Natural killer cell treated with Interleukin-12 subunit alpha and Interleukin-12 subunit beta and Interleukin-15 and Interleukin-18, amount 100 ng/mL, for 72 hours (primary cell): ENCODE results near the gene DCAF15. TPM values are rescaled to one million over a fixed set of nuclear protein-coding genes. Genes with fewer than 3 reads are reported as not detected.
A peak's percentile ranks its signal among the peaks of the same experiment; 100 is the strongest.

Experiments used
- ATAC-seq, 2 donors: fragments of 150-1000 bp; cut with Tn5 transposase in 1 of 2; sonication (Bioruptor Pico), chemical (Tn5 transposase) in 1 of 2; 2 replicates each; pipeline ENCODE4 v1.10.0; 2021
- DNase-seq: peaks from one replicate; pipeline ENCODE4 v3.0.0; 2022; ENCODE audit warnings: low spot score
- H3K27ac Mint-ChIP-seq, 2 donors: 1 replicate in 1 of 2; 2 replicates in 1 of 2; pipeline ENCODE4 v1.8.0; 2022; ENCODE audit warnings: mixed read lengths in 2 of 2, mild to moderate bottlenecking in 1 of 2, moderate library complexity in 1 of 2
- H3K27me3 Mint-ChIP-seq, 2 donors: 1 replicate in 1 of 2; 2 replicates in 1 of 2; pipeline ENCODE4 v1.8.0; 2022; ENCODE audit warnings: mixed read lengths in 2 of 2
- H3K36me3 Mint-ChIP-seq: one replicate; pipeline ENCODE4 v1.8.0; 2022; ENCODE audit warnings: mixed read lengths
- H3K4me1 Mint-ChIP-seq, 2 donors: 1 replicate in 1 of 2; 2 replicates in 1 of 2; pipeline ENCODE4 v1.8.0; 2022; ENCODE audit warnings: low read depth in 2 of 2, mixed read lengths in 2 of 2, mild to moderate bottlenecking in 1 of 2
- H3K4me3 Mint-ChIP-seq: one replicate; pipeline ENCODE4 v1.8.0; 2022; ENCODE audit warnings: mixed read lengths
- H3K9me3 Mint-ChIP-seq: 2 replicates; pipeline ENCODE4 v1.8.0; 2022; ENCODE audit warnings: mixed read lengths
- total RNA-seq, 2 donors: library from RNA; stranded (reverse); gene quantifications; one replicate each; pipeline ENCODE4 v1.2.3, GENCODE V29; 2022

DCAF15 gene
- total RNA-seq, 2 donors from 2014 or later = 62.0 to 107 TPM

DNA sequence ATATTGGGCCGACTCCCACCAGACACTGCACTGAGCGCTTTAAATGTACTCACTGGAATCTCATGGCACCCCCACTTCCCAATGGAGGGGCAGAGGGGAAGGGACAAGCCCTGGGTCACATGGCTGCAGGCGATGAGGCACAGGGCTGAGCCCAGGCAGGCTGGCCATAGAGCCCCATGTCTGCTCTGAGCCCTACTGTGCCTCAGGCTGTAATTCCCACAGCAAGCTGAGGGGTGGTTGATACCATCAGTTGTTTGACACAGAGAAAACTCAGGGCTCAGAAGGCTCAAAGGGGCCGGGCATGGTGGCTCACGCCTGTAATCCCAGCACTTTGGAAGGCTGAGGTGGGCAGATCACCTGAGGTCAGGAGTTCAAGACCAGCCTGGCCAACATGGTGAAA lies 28.7 kb downstream of the DCAF15 start:
- Mint-ChIP-seq H3K27ac (no peak overlapping the region), H3K36me3 (no peaks in the 10 kb centered on the region), H3K4me3 (no peak overlapping the region), H3K27me3 (no peaks in the 10 kb centered on the region), H3K4me1 (peaks cover 8 to 11% of the 10 kb centered on the region in 2 donors), H3K9me3 (no peaks in the 10 kb centered on the region)
- no peak for DNase-seq
- no peak for ATAC-seq

DNA sequence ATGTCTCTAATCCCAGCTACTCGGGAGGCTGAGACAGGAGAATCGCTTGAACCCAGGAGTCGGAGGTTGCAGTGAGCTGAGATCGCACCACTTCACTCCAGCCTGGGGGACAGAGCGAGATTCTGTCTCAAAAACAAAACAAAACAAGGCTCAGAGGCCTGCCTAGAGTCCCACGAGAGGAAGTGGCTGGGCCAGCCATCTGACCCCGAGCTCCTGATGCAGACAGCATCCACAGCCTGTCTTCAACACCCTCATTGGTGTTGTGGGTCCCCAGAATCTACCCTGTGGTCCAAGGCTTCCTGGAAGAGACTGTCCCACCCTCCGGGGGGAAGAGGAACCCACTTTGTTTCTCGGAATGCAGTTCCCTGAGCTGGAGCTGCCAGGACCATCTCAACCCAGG lies 29.2 kb downstream of the DCAF15 start:
- DNase-seq (no peak), ATAC-seq (no peak)
- H3K36me3 Mint-ChIP-seq = no peaks in the 10 kb centered on the region
- H3K27ac Mint-ChIP-seq = peak overlapping the region in 1 of 2 donors; percentile 23
- no peaks in the 10 kb centered on the region for H3K9me3 Mint-ChIP-seq
- H3K4me3 Mint-ChIP-seq = no peak overlapping the region
- H3K4me1 Mint-ChIP-seq = peaks cover 11 to 12% of the 10 kb centered on the region in 2 donors
- no peaks in the 10 kb centered on the region for H3K27me3 Mint-ChIP-seq

DNA sequence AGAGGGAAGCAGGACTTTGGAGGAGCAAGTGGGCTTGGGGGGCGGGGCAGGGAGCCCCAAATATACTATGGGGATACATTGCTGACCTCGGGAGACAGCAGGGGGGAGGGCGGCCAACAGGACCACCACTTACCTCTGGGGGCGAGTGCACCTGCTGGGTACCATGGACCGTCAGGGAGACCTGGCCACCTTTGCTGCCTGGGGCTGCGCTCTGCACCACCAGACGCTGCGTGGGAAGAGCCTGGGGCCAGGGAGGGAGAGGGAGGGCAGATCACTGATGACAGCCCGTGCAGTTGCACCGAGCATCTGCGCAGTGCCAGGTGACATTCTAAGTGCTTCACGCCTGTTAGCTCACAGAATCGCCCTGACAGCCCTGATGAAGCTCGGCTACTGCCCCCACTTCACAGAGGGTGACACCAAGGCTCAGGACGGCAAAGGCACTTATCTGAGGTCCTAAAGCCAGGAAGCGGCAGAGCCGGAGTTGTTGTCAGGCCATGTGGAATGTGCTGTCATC lies 29.7 kb downstream of the DCAF15 start:
- H3K36me3 Mint-ChIP-seq = no peaks in the 10 kb centered on the region
- H3K4me3 Mint-ChIP-seq = no peak overlapping the region
- no peaks in the 10 kb centered on the region for H3K27me3 Mint-ChIP-seq
- H3K9me3 Mint-ChIP-seq = no peaks in the 10 kb centered on the region
- ATAC-seq (no peak), DNase-seq (no peak)
- H3K4me1 Mint-ChIP-seq = peaks cover 14 to 18% of the 10 kb centered on the region in 2 donors
- H3K27ac Mint-ChIP-seq = peak overlapping the region in 1 of 2 donors; percentile 23

DNA sequence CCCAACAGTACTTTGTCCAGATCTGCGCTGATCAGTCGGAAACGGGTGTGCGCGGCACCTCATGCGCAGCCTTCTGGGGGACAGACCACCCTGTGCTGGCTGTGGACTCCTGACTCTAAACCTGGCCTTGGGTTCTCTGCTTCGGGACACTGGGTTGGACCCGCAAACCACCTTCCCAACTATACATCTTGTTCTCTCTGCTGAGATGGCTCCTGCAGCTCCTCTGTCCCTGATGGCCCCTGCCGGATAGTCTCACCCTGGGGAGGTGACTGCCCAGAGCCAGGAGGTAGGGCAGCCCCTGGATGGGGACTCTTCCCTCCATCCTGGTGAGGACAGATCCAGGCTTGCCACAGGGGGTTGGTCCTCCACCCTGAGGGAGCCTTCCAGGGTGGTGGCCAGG lies 30.5 kb downstream of the DCAF15 start:
- Mint-ChIP-seq H3K36me3 (no peaks in the 10 kb centered on the region), H3K4me3 (no peak overlapping the region), H3K9me3 (no peaks in the 10 kb centered on the region), H3K27me3 (no peaks in the 10 kb centered on the region), H3K4me1 (peaks cover 19 to 23% of the 10 kb centered on the region in 2 donors), H3K27ac (no peak overlapping the region)
- no peak for ATAC-seq
- no peak for DNase-seq

DNA sequence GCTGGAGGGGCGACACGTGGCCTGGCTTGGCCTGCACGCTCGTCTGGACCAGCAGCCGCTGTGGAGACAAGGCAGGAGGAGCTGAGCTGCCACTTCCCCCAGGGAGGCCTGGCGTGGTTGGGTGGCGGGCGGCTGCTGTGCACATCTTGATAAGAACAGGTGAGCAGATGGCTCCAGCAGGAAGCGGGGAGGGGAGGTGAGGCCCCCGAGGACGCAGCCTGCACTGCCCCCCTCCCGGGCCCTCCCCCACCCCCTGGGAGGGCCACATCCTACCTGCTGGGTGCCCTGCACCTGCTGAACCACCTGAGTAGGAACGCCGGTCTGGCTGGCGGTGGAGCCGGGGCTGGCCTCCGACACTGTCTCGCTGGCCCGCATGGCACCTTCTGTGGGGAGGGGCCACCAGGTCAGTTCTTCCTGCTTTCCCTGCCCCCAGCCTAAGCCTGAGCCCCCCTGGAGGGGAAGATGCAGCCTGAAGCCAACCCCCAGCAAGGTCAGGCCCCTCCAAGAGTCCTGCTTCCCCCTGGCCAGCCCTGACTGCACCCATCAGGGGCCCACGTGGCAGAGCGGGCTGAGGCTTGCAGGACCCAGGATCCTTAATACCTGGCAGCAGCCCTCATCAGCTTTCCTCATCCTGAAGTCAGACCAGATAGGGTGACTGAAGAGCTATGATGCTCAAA lies 31.0 kb downstream of the DCAF15 start:
- Mint-ChIP-seq H3K4me1 (peaks cover 19 to 23% of the 10 kb centered on the region in 2 donors), H3K9me3 (no peaks in the 10 kb centered on the region), H3K4me3 (no peak overlapping the region), H3K27ac (no peak overlapping the region), H3K27me3 (no peaks in the 10 kb centered on the region), H3K36me3 (no peaks in the 10 kb centered on the region)
- DNase-seq (no peak), ATAC-seq (no peak)

DNA sequence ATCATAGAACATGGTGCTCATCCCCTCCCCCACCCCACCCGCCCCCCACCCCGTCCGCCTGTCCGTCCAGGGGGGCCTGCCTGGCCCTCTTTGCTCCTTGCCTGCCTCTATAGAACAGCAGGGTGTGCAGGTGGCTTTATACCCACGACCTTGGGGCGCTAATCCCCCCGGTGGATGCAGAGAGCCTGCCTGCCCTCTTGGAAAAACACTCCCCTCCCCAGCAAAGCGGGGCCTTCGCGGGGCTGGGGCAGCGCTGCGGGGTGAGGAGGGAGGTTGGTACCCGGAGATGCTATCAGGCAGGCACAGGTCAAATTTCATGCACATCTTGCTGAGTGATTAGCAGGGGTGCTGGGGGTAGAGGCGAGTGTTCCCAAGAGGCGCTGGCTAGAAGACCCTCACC lies 31.9 kb downstream of the DCAF15 start:
- DNase-seq = no peak
- Mint-ChIP-seq H3K27me3 (no peaks in the 10 kb centered on the region), H3K27ac (no peak overlapping the region), H3K4me1 (peaks cover 23 to 26% of the 10 kb centered on the region in 2 donors), H3K9me3 (no peaks in the 10 kb centered on the region), H3K4me3 (no peak overlapping the region), H3K36me3 (no peaks in the 10 kb centered on the region)
- no peak for ATAC-seq

DNA sequence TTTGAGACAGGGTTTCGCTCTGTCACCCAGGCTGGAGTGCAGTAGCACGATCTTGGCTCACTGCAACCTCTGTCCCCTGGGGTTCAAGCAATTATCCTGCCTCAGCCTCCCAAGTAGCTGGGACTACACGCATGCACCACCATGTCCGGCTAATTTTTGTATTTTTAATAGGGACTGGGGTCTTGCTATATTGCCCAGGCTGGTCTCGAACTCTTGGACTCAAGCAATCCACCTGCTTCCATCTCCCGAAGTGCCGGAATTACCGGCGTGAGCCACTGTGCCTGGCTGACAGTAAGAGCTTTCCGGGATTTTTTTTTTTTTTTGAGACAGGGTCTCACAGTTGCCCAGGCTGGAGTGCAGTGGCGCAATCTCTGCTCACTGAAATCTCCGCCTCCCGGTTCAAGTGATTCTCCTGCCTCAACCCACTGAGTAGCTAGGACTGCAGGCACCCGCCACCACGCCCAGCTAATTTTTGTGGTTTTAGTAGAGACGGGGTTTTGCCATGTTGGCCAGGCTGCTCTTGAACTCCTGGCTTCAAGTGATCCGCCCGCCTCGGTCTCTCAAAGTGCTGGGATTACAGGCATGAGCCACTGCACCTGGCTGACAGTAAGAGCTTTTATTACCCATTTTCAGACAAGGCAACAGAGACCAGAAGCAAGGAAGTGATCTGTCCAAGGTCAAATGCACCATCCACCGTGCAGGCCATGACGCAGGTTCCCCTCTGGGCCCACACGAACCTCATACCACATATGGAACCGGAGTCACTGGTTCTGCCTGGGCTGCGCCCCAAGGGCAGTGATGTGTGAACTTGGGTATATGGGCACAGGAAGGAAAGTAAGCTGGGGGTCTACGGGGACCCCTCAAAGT lies 32.8 kb downstream of the DCAF15 start:
- no peaks in the 10 kb centered on the region for H3K27me3 Mint-ChIP-seq
- DNase-seq = no peak
- ATAC-seq = no peak
- H3K27ac Mint-ChIP-seq = peak overlapping the region; percentile 99 to 100
- no peaks in the 10 kb centered on the region for H3K9me3 Mint-ChIP-seq
- H3K4me1 Mint-ChIP-seq = peaks cover 23 to 35% of the 10 kb centered on the region in 2 donors
- H3K4me3 Mint-ChIP-seq = peak overlapping the region; percentile 63
- no peaks in the 10 kb centered on the region for H3K36me3 Mint-ChIP-seq

DNA sequence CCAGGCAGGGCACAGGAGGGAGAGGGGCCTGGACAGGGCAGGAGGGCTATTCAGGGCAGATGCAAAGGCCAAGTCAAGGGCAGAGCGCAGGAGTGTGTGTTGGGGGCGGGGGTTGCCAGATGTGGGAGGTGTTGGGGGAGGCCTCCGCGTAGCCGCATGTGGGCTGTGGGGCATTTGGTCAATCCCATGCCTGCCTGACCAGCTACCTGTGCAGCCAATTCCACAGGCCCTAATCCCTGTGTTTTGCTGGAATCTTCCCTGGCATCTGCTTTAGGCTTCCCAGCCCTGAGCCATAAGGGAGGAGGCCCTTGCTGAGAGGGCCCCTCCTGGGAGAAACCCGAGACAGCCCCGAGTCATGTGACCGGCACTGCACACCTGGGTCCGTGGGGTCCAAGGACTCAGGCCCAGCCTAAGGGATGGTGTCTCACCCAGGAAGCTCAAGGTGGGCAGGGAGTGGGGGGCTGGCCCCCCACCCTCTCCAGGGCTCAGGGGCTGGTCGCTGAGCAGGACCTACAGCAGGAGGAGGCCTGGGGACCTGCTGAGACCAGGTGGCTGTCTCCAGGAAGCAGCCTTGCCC lies 33.5 kb downstream of the DCAF15 start:
- no peaks in the 10 kb centered on the region for H3K36me3 Mint-ChIP-seq
- peaks cover 23 to 36% of the 10 kb centered on the region in 2 donors for H3K4me1 Mint-ChIP-seq
- H3K27me3 Mint-ChIP-seq = no peaks in the 10 kb centered on the region
- ATAC-seq (no peak), DNase-seq (no peak)
- peak overlapping the region; percentile 82 for H3K4me3 Mint-ChIP-seq
- H3K27ac Mint-ChIP-seq = peak overlapping the region; percentile 99 to 100
- no peaks in the 10 kb centered on the region for H3K9me3 Mint-ChIP-seq

DNA sequence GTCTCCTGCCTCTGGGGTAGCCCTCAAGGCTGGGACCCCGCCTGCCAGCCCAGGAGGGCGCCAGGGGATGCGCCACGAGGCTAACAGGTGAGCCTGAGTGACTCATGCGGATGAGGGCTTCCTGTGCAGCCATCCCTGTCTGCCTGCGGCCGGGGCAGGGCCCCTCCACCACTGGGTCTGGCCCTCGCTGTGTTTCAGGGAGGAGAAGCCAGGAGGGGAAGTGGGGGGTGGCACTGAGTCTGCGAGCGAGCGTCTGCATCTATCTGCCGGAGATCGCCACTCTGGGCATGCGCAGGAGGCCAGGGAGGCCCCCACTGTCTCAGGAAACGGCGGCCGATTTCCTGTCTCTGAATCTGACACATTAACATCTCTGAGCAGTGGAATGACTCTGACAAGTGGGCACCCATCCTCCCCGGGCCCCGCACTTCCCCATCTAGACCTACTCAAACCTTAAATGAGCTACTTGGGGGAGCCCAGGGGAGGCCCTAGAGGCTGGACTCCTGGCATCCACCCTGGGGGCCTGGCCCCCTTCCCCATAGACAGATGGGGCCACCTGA lies 34.1 kb downstream of the DCAF15 start:
- peak; percentile 94 to 96 for ATAC-seq
- Mint-ChIP-seq H3K27me3 (no peaks in the 10 kb centered on the region), H3K4me1 (peaks cover 23 to 36% of the 10 kb centered on the region in 2 donors), H3K9me3 (no peaks in the 10 kb centered on the region), H3K36me3 (no peaks in the 10 kb centered on the region), H3K4me3 (peak overlapping the region; percentile 82), H3K27ac (peak overlapping the region; percentile 99 to 100)
- peak; percentile 99 for DNase-seq

DNA sequence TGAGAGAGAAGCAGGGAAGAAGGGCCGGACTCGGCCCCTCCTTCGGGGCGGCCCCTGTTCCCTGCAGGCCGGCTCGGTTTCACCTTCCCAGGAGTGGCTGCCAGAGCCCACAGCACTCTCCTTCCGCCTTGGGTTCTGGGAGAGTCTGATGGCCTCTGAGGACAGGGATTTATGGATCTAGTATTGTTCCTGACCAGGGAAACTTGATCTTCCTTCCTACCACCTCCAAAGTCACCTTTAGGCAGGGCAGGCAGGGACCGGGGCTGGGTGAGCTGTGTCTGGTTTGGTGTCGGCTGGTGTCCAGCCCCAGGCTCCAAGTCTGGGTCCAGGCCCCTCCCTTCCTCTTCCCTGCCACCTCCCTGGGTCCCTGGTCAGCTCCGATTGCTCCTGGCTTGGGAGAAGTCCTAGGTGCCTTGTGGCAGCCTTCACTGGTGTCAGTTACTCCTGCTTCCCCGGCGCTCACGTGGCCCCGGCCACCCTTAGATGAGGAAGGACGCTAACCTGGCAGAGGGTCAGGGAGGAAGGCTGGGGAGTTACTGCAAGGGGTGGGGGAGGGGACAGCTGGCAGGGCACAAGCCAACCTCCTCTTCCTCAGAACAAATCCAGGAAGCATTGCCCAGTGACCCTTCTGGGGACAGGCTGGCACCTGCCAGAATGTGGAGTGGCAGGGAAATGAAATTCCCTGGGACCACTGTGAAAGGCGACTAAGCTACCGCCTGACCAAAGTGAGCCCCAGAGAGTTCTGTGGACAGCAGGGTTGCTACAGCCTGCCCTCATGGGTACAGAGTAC lies 35.0 kb downstream of the DCAF15 start:
- H3K27me3 Mint-ChIP-seq = no peaks in the 10 kb centered on the region
- H3K27ac Mint-ChIP-seq = peak overlapping the region; percentile 99 to 100
- peaks cover 23 to 38% of the 10 kb centered on the region in 2 donors for H3K4me1 Mint-ChIP-seq

DNA sequence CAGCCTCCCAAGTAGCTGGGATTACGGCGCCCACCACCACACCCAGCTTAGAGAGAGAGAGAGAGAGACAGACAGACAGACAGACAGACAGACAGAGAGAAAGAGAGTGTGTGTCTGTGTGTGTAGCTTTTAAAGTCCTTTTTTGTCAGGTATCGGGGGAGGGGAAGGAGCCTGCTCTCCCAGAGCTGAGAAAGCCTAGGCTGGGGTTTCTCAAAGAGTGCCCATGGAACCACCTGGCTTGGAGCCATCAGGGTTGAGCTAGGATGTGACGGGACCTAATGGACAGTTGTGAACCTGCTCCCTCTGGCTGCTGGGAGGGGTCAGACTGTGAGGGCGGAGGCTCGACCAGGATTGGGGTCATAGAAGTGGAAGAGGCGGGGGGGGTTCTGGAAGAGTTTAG lies 37.2 kb downstream of the DCAF15 start:
- H3K4me3 Mint-ChIP-seq = no peak overlapping the region
- no peak for ATAC-seq
- H3K9me3 Mint-ChIP-seq = no peaks in the 10 kb centered on the region
- DNase-seq = no peak
- peak overlapping the region; percentile 42 to 99 for H3K27ac Mint-ChIP-seq
- no peaks in the 10 kb centered on the region for H3K27me3 Mint-ChIP-seq
- H3K36me3 Mint-ChIP-seq = no peaks in the 10 kb centered on the region
- H3K4me1 Mint-ChIP-seq = peaks cover 23 to 38% of the 10 kb centered on the region in 2 donors

More for the DNA sequence above, 35.0 kb downstream of the DCAF15 start:
- Mint-ChIP-seq H3K4me3 (peak overlapping the region; percentile 82), H3K9me3 (no peaks in the 10 kb centered on the region), H3K36me3 (no peaks in the 10 kb centered on the region)
- DNase-seq = no peak
- ATAC-seq = no peak

DNA sequence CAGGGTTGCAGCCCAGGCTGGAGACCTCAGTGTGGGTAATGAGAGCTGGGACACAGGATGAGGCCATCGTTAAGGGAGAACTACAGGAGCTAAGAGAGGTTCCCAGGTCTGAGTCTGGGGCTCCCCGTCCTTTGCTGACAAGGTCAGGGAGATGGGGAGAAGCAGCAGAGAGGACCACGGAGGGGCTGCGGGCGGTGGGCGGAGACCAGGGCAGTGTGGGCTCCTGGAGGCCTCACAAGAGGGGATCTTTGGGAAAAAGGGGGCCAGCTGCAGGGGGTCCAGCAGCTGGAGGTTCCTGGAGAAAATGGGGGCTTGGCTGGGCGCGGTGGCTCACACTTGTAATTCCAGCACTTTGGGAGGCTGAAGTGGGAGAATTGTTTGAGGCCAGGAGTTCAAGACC lies 37.8 kb downstream of the DCAF15 start:
- no peaks in the 10 kb centered on the region for H3K9me3 Mint-ChIP-seq

DNA sequence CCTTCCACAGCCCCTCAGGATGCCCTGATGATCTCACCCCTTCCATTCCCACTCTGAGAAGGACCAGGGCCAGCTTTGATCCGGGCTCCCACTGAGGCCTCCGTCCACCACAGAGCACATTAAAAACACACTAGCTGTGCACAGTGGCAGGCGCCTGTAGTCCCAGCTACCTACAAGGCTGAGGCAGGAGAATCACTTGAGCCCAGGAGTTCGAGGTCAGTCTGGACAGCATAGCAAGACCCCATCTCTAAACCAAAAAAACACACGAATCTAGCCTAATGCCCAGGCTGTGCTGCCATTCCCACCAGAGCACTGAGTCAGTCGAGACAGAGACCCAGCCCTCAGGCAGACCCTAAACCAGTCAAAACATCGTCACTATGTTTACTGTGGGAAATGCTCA lies 39.7 kb downstream of the DCAF15 start:
- Mint-ChIP-seq H3K4me1 (peaks cover 6 to 24% of the 10 kb centered on the region in 2 donors), H3K4me3 (no peak overlapping the region), H3K27ac (peak overlapping the region in 1 of 2 donors; percentile 22), H3K27me3 (no peaks in the 10 kb centered on the region), H3K9me3 (no peaks in the 10 kb centered on the region), H3K36me3 (no peaks in the 10 kb centered on the region)
- DNase-seq (no peak), ATAC-seq (no peak)

More for the DNA sequence above, 37.8 kb downstream of the DCAF15 start:
- ATAC-seq (no peak), DNase-seq (no peak)
- H3K4me1 Mint-ChIP-seq = peaks cover 23 to 38% of the 10 kb centered on the region in 2 donors
- H3K36me3 Mint-ChIP-seq = no peaks in the 10 kb centered on the region
- H3K27ac Mint-ChIP-seq = peak overlapping the region; percentile 42 to 99
- H3K4me3 Mint-ChIP-seq = no peak overlapping the region
- H3K27me3 Mint-ChIP-seq = no peaks in the 10 kb centered on the region
